K562 (cell line): ENCODE data around the gene IFITM2. TPM values are rescaled to one million over a fixed set of nuclear protein-coding genes. Genes with fewer than 3 reads are reported as not detected.

ENCODE experiments used
- CBX2 ChIP-seq: fragments of 200-600 bp; sonication (generic); IDR thresholded peaks from one replicate; pipeline ENCODE4 v1.6.1; 2012; ENCODE audit warnings: mild to moderate bottlenecking, low read length, inconsistent platforms; ENCODE audit not compliant: insufficient read depth, poor library complexity, severe bottlenecking
- NFYB ChIP-seq: IDR thresholded peaks from 2 replicates; pipeline ENCODE4 v1.6.1; 2011; ENCODE audit warnings: mild to moderate bottlenecking, moderate library complexity; ENCODE audit not compliant: insufficient read length; ENCODE audit errors: extremely low read depth
- PHF21A ChIP-seq: fragments of 450-650 bp; IDR thresholded peaks from 2 replicates; pipeline ENCODE4 v1.6.1; 2017; ENCODE audit warnings: low read depth, borderline replicate concordance
- SRSF7 ChIP-seq: fragments of 200-400 bp; formaldehyde crosslinking; optimal IDR thresholded peaks from 2 replicates; pipeline ENCODE3; 2017; ENCODE audit warnings: mild to moderate bottlenecking, low read depth, low read length
- ZBTB8A ChIP-seq: fragments of 450-650 bp; IDR thresholded peaks from 2 replicates; pipeline ENCODE4 v1.6.1; 2018; ENCODE audit warnings: mild to moderate bottlenecking, moderate library complexity; ENCODE audit not compliant: partially characterized antibody
- polyA plus RNA-seq, 8 experiments: library from polyadenylated mRNA; depleted of rRNA in 4 of 8; stranded (reverse) in 5 of 8; unstranded in 3 of 8; fragments of >200 nt; fragmentation: Nextera tagmentation in 2 of 8; fragmentation: Illumina TruSeq in 1 of 8; extraction: Ambion mirVana in 2 of 8; extraction: Trizol in 1 of 8; gene quantifications; 2 replicates each; pipeline versions ENCODE4 v1.2.1 to v1.2.3, GENCODE V29; 2011 to 2014; ENCODE audit warnings: inconsistent platforms in 1 of 8, missing spikeins in 1 of 8
- total RNA-seq, 7 experiments: library from RNA; depleted of rRNA in 6 of 7; stranded (reverse); fragments of >200 nt in 6 of 7; fragmentation: Illumina TruSeq in 2 of 7; extraction: Trizol in 2 of 7; gene quantifications; 2 replicates each; pipeline versions ENCODE4 v1.2.1 to v1.2.3, GENCODE V29; 2011 to 2021; ENCODE audit warnings: low replicate concordance in 1 of 7
- TF ChIP-seq, protein P1 (sequence below): sonication (generic); formaldehyde crosslinking; IDR thresholded peaks from 2 replicates; pipeline ENCODE4 v1.8.0; 2022; ENCODE audit warnings: mild to moderate bottlenecking, missing genetic modification reagents
- TF ChIP-seq, protein P2 (sequence below): sonication (generic); formaldehyde crosslinking; IDR thresholded peaks from 2 replicates; pipeline ENCODE4 v1.8.1; 2023; ENCODE audit warnings: missing genetic modification reagents, mild to moderate bottlenecking, borderline replicate concordance
- TF ChIP-seq, protein P3 (sequence below): fragments of 200-600 bp; sonication (generic); IDR thresholded peaks from one replicate; pipeline ENCODE4 v1.6.1; 2012; ENCODE audit warnings: mild to moderate bottlenecking, low read depth, low read length, inconsistent platforms

Gene IFITM2
- total and polyA plus RNA-seq, 9 of the 15 experiments (the other 6 are each of a cell fraction or from before 2014, with no cell fraction given): 52.8 to 4,872 (median 356) TPM

DNA sequence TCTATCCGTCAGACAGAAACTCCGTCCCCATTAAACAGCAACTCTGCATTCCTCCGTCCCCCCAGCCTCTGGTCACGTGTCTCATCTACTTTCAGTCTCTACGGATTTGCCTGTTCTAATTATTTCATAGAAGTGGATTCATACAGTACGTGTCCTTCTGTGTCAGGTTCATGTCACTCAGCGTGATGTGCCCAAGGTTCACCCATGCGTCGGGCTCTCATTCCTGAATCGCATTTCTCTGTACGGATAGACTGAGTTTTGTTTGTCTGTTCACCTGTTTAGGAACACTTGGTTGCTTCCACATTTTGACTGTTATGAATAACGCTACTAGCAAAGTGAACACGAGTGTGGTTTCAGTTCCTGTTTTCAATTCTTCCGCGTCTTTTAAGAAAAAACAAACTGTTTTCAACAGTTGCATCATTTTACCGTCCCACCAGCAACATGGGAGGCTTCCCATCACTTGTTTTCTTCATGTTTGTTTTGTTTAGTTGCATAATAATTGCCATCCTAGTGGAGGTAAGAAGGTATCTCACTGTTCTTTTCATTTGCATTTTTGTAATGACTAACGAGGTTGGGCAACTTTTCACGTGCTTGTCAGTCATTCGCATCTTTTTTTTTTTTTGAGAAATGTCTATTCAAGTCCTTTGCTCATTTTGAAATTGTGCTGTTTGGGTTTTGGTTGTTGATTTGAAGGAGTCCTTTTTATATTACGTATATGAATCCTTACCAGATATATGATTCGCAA, 38.3 kb upstream of the IFITM2 start (continued):
- TF ChIP-seq, protein P1, sequence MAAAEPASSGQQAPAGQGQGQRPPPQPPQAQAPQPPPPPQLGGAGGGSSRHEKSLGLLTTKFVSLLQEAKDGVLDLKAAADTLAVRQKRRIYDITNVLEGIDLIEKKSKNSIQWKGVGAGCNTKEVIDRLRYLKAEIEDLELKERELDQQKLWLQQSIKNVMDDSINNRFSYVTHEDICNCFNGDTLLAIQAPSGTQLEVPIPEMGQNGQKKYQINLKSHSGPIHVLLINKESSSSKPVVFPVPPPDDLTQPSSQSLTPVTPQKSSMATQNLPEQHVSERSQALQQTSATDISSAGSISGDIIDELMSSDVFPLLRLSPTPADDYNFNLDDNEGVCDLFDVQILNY (CRISPR knock-in tag): no peak
- TF ChIP-seq, protein P2, sequence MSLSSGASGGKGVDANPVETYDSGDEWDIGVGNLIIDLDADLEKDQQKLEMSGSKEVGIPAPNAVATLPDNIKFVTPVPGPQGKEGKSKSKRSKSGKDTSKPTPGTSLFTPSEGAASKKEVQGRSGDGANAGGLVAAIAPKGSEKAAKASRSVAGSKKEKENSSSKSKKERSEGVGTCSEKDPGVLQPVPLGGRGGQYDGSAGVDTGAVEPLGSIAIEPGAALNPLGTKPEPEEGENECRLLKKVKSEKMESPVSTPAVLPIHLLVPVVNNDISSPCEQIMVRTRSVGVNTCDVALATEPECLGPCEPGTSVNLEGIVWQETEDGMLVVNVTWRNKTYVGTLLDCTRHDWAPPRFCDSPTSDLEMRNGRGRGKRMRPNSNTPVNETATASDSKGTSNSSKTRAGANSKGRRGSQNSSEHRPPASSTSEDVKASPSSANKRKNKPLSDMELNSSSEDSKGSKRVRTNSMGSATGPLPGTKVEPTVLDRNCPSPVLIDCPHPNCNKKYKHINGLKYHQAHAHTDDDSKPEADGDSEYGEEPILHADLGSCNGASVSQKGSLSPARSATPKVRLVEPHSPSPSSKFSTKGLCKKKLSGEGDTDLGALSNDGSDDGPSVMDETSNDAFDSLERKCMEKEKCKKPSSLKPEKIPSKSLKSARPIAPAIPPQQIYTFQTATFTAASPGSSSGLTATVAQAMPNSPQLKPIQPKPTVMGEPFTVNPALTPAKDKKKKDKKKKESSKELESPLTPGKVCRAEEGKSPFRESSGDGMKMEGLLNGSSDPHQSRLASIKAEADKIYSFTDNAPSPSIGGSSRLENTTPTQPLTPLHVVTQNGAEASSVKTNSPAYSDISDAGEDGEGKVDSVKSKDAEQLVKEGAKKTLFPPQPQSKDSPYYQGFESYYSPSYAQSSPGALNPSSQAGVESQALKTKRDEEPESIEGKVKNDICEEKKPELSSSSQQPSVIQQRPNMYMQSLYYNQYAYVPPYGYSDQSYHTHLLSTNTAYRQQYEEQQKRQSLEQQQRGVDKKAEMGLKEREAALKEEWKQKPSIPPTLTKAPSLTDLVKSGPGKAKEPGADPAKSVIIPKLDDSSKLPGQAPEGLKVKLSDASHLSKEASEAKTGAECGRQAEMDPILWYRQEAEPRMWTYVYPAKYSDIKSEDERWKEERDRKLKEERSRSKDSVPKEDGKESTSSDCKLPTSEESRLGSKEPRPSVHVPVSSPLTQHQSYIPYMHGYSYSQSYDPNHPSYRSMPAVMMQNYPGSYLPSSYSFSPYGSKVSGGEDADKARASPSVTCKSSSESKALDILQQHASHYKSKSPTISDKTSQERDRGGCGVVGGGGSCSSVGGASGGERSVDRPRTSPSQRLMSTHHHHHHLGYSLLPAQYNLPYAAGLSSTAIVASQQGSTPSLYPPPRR (CRISPR knock-in tag): no peak
- TF ChIP-seq NFYB (no peak), PHF21A (no peak), SRSF7 (no peak), ZBTB8A (no peak), CBX2 (no peak)
- TF ChIP-seq, protein P3, sequence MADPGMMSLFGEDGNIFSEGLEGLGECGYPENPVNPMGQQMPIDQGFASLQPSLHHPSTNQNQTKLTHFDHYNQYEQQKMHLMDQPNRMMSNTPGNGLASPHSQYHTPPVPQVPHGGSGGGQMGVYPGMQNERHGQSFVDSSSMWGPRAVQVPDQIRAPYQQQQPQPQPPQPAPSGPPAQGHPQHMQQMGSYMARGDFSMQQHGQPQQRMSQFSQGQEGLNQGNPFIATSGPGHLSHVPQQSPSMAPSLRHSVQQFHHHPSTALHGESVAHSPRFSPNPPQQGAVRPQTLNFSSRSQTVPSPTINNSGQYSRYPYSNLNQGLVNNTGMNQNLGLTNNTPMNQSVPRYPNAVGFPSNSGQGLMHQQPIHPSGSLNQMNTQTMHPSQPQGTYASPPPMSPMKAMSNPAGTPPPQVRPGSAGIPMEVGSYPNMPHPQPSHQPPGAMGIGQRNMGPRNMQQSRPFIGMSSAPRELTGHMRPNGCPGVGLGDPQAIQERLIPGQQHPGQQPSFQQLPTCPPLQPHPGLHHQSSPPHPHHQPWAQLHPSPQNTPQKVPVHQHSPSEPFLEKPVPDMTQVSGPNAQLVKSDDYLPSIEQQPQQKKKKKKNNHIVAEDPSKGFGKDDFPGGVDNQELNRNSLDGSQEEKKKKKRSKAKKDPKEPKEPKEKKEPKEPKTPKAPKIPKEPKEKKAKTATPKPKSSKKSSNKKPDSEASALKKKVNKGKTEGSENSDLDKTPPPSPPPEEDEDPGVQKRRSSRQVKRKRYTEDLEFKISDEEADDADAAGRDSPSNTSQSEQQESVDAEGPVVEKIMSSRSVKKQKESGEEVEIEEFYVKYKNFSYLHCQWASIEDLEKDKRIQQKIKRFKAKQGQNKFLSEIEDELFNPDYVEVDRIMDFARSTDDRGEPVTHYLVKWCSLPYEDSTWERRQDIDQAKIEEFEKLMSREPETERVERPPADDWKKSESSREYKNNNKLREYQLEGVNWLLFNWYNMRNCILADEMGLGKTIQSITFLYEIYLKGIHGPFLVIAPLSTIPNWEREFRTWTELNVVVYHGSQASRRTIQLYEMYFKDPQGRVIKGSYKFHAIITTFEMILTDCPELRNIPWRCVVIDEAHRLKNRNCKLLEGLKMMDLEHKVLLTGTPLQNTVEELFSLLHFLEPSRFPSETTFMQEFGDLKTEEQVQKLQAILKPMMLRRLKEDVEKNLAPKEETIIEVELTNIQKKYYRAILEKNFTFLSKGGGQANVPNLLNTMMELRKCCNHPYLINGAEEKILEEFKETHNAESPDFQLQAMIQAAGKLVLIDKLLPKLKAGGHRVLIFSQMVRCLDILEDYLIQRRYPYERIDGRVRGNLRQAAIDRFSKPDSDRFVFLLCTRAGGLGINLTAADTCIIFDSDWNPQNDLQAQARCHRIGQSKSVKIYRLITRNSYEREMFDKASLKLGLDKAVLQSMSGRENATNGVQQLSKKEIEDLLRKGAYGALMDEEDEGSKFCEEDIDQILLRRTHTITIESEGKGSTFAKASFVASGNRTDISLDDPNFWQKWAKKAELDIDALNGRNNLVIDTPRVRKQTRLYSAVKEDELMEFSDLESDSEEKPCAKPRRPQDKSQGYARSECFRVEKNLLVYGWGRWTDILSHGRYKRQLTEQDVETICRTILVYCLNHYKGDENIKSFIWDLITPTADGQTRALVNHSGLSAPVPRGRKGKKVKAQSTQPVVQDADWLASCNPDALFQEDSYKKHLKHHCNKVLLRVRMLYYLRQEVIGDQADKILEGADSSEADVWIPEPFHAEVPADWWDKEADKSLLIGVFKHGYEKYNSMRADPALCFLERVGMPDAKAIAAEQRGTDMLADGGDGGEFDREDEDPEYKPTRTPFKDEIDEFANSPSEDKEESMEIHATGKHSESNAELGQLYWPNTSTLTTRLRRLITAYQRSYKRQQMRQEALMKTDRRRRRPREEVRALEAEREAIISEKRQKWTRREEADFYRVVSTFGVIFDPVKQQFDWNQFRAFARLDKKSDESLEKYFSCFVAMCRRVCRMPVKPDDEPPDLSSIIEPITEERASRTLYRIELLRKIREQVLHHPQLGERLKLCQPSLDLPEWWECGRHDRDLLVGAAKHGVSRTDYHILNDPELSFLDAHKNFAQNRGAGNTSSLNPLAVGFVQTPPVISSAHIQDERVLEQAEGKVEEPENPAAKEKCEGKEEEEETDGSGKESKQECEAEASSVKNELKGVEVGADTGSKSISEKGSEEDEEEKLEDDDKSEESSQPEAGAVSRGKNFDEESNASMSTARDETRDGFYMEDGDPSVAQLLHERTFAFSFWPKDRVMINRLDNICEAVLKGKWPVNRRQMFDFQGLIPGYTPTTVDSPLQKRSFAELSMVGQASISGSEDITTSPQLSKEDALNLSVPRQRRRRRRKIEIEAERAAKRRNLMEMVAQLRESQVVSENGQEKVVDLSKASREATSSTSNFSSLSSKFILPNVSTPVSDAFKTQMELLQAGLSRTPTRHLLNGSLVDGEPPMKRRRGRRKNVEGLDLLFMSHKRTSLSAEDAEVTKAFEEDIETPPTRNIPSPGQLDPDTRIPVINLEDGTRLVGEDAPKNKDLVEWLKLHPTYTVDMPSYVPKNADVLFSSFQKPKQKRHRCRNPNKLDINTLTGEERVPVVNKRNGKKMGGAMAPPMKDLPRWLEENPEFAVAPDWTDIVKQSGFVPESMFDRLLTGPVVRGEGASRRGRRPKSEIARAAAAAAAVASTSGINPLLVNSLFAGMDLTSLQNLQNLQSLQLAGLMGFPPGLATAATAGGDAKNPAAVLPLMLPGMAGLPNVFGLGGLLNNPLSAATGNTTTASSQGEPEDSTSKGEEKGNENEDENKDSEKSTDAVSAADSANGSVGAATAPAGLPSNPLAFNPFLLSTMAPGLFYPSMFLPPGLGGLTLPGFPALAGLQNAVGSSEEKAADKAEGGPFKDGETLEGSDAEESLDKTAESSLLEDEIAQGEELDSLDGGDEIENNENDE: no peak
